ENCODE data around the gene CHMP4A. TPM values are rescaled to one million over a fixed set of nuclear protein-coding genes. Genes with fewer than 3 reads are reported as not detected.

Gene CHMP4A
- total and polyA plus RNA-seq, 2 of the 13 experiments (the other 11 are each of a cell fraction or from before 2014, with no cell fraction given), result 83.6 to 113 TPM

GRCh38 chr14:24179961-24180796, 33.1 kb downstream of the CHMP4A start (continued):
- peak; percentile 84 for TF ChIP-seq ATF7 (IDR thresholded peaks at IDR 0.05)
- TF ChIP-seq ATF7 (CRISPR knock-in tag; IDR thresholded peaks at IDR 0.05), result no peak
- TF ChIP-seq ZNF446 (CRISPR knock-in tag; IDR thresholded peaks at IDR 0.05), result peak; percentile 23; the same call in 1 of the 2 replicates
- TF ChIP-seq NRL (CRISPR knock-in tag; IDR thresholded peaks at IDR 0.05; ENCODE audit: borderline replicate concordance), result no peak
- 0 out of 2 replicates have a peak, but pooled peaks have one; percentile 24 for TF ChIP-seq CREB1 (IDR thresholded peaks at IDR 0.05)
- TF ChIP-seq CREB1 (CRISPR knock-in tag; IDR thresholded peaks at IDR 0.05), result no peak
- TF ChIP-seq RNF219 (CRISPR knock-in tag; IDR thresholded peaks at IDR 0.05), result no peak

GRCh38 chr14:24179294-24179960, 33.9 kb downstream of the CHMP4A start:
- H3K4me3 ChIP-seq (replicated peaks in 1 of 3; ENCODE audit: insufficient read depth in 1 of 3, low read depth in 2 of 3, low read length in 3 of 3), result no peak overlapping the region
- H3K36me3 ChIP-seq (replicated peaks in 1 of 2; ENCODE audit: control insufficient read depth in 1 of 2, insufficient read depth in 2 of 2, low read length in 2 of 2), result peaks cover 62 to 67% of the 10 kb centered on the region in 2 experiments
- no peaks in the 10 kb centered on the region for H3K27me3 ChIP-seq (ENCODE audit: control insufficient read depth in 1 of 2, insufficient read depth in 2 of 2, low read length in 2 of 2)
- H3K9ac ChIP-seq (ENCODE audit: insufficient read depth, low read depth, low read length), result no peak overlapping the region
- H3K27ac ChIP-seq (ENCODE audit: extremely low read length, insufficient read depth, low read length), result no peak overlapping the region
- CTCF ChIA-PET (ENCODE audit: low intra/inter-chr PET ratio, low total read pairs), result no interaction called here
- H3K4me1 ChIP-seq (ENCODE audit: insufficient read depth, low read length), result no peaks in the 10 kb centered on the region
- intact Hi-C loops (cut with micrococcal nuclease; ENCODE audit: unreplicated experiment), result no loop called here
- 94% methylated on average over 14 of the region's 14 CpGs for WGBS (ENCODE audit: low lambda C conversion rate)
- H2AFZ ChIP-seq (ENCODE audit: low read length), result no peak overlapping the region
- ATAC-seq, result peak; percentile 0
- POLR2A ChIA-PET, result interaction anchor here (0.6 to 8.1 kb wide), 15 partner anchors 9 to 128 kb away, joined by 3 to 65 read pairs (median 5); partner anchors contain the start of genes CARMIL3, CHMP4A, DCAF11 and EMC9
- H4K20me1 ChIP-seq (ENCODE audit: insufficient read depth, low read length), result no peaks in the 10 kb centered on the region
- in situ Hi-C loops (cut with HindIII; ENCODE audit: extremely low pct_ligation_motif_present, low pct_unique_long_range_greater_than_20kb), result no loop called here
- TF ChIP-seq RBFOX2 (IDR thresholded peaks at IDR 0.05; ENCODE audit: low read depth, low read length), result peak; percentile 45
- peak; percentile 4; the same call in 1 of the 2 replicates for TF ChIP-seq HCFC1 (IDR thresholded peaks at IDR 0.05; ENCODE audit: low read depth, low read length)
- no peak for TF ChIP-seq YEATS2 (CRISPR knock-in tag; IDR thresholded peaks at IDR 0.05; ENCODE audit: borderline replicate concordance)
- TF ChIP-seq AGO2 (optimal IDR thresholded peaks at IDR 0.05; ENCODE audit: low read depth, low read length), result peak; percentile 94
- 0 out of 2 replicates have a peak, but pooled peaks have one; percentile 12 for TF ChIP-seq ZBTB33 (CRISPR knock-in tag; IDR thresholded peaks at IDR 0.05)
- TF ChIP-seq TAF1 (CRISPR knock-in tag; IDR thresholded peaks at IDR 0.05), result no peak
- no peak for DNase-seq (ENCODE audit: low spot score)
- FAIRE-seq, result no peak
- H3K4me2 ChIP-seq (ENCODE audit: low read depth, low read length), result no peak overlapping the region
- no peaks in the 10 kb centered on the region for H3K9me3 ChIP-seq (ENCODE audit: low read length)
- no peaks in the 10 kb centered on the region for H3K79me2 ChIP-seq (ENCODE audit: insufficient read depth, low read length)
- no TSS peak for BruUV-seq (replicated peaks)

Data from HepG2 (cell line).